OCI-LY1 (cell line): ENCODE measurements around the gene SMARCAL1.

Experiments
- H2AFZ ChIP-seq: fragments of 200-600 bp; sonication (generic), shearing (Covaris generic); 2 replicates; pipeline ENCODE4 v1.6.0; 2014; ENCODE audit warnings: antibody characterized with exemption, mild to moderate bottlenecking, low read length
- H3F3A ChIP-seq: fragments of 200-600 bp; sonication (generic), shearing (Covaris generic); 2 replicates; pipeline ENCODE4 v1.6.0; 2014; ENCODE audit warnings: mild to moderate bottlenecking, antibody characterized with exemption, low read length, moderate library complexity; ENCODE audit not compliant: insufficient read depth
- H3K27ac ChIP-seq: fragments of 200-600 bp; sonication (generic); 2 replicates; pipeline ENCODE4 v1.5.1; 2014; ENCODE audit warnings: low read length, mixed run types, mild to moderate bottlenecking, low read depth; ENCODE audit not compliant: poor library complexity, severe bottlenecking
- H3K27me3 ChIP-seq: fragments of 200-600 bp; sonication (generic); 2 replicates; pipeline ENCODE4 v1.6.0; 2014; ENCODE audit warnings: antibody characterized with exemption, mild to moderate bottlenecking, low read length, moderate library complexity; ENCODE audit not compliant: insufficient read depth
- H3K36me3 ChIP-seq: fragments of 200-600 bp; sonication (generic); 2 replicates; pipeline ENCODE4 v1.6.1; 2014; ENCODE audit warnings: mild to moderate bottlenecking, antibody characterized with exemption, low read length, moderate library complexity, mixed read lengths; ENCODE audit not compliant: insufficient read depth
- H3K4me1 ChIP-seq: fragments of 200-600 bp; sonication (generic); 2 replicates; pipeline ENCODE4 v1.5.1; 2014; ENCODE audit warnings: mild to moderate bottlenecking, low read length, moderate library complexity; ENCODE audit not compliant: insufficient read depth, severe bottlenecking
- H3K4me2 ChIP-seq: fragments of 200-600 bp; sonication (generic), shearing (Covaris generic); 2 replicates; pipeline ENCODE4 v1.6.1; 2014; ENCODE audit warnings: low read length
- H3K4me3 ChIP-seq: fragments of 200-600 bp; sonication (generic); 2 replicates; pipeline ENCODE4 v1.5.1; 2014; ENCODE audit warnings: low read length, low read depth, mild to moderate bottlenecking, mixed read lengths; ENCODE audit not compliant: poor library complexity, severe bottlenecking
- H3K79me2 ChIP-seq: fragments of 200-600 bp; shearing (Covaris generic); 2 replicates; pipeline ENCODE4 v1.6.1; 2016; ENCODE audit warnings: mixed run types, low read length, mixed read lengths; ENCODE audit not compliant: insufficient read depth
- H3K9ac ChIP-seq: fragments of 200-600 bp; sonication (generic), shearing (Covaris generic); 2 replicates; pipeline ENCODE4 v1.6.1; 2014; ENCODE audit warnings: mild to moderate bottlenecking, low read length, mixed read lengths
- H3K9me2 ChIP-seq: fragments of 200-600 bp; sonication (generic), shearing (Covaris generic); 2 replicates; pipeline ENCODE4 v1.6.1; 2014; ENCODE audit warnings: low read depth, mild to moderate bottlenecking, low read length, mixed read lengths
- H3K9me3 ChIP-seq: fragments of 200-600 bp; shearing (Covaris generic); 2 replicates; pipeline ENCODE4 v1.6.1; 2014; ENCODE audit warnings: low read length, mixed read lengths
- H4K20me1 ChIP-seq: fragments of 200-600 bp; sonication (generic), shearing (Covaris generic); 2 replicates; pipeline ENCODE4 v1.6.0; 2016; ENCODE audit warnings: mild to moderate bottlenecking, low read length; ENCODE audit not compliant: insufficient read depth
- CTCF ChIP-seq: fragments of 200-600 bp; sonication (generic), shearing (Covaris generic); IDR thresholded peaks from 2 replicates; pipeline ENCODE4 v1.5.1; 2017; ENCODE audit warnings: mild to moderate bottlenecking, antibody characterized with exemption, low read length, moderate library complexity, mixed read lengths
- EZH2 ChIP-seq: fragments of 200-600 bp; sonication (generic), shearing (Covaris generic); IDR thresholded peaks from 2 replicates; pipeline ENCODE4 v1.8.0; 2017; ENCODE audit warnings: borderline replicate concordance, mixed run types, mild to moderate bottlenecking, antibody characterized with exemption, low read length, moderate library complexity, mixed read lengths

Gene SMARCAL1

GRCh38 chr2:216430811-216431530, 18.7 kb downstream of the SMARCAL1 start:
- H3K36me3 ChIP-seq, result peaks cover 83% of the 10 kb centered on the region
- H4K20me1 ChIP-seq, result no peaks in the 10 kb centered on the region
- TF ChIP-seq CTCF (no peak), EZH2 (no peak)

GRCh38 chr2:216431531-216431856, 19.2 kb downstream of the SMARCAL1 start:
- Histone ChIP-seq H4K20me1 (no peaks in the 10 kb centered on the region), H2AFZ (no peak overlapping the region), H3K4me1 (no peaks in the 10 kb centered on the region), H3K27ac (no peak overlapping the region), H3K9me3 (no peaks in the 10 kb centered on the region), H3K4me2 (no peak overlapping the region), H3K9ac (no peak overlapping the region), H3K4me3 (no peak overlapping the region), H3K27me3 (no peaks in the 10 kb centered on the region), H3K36me3 (peaks cover 83% of the 10 kb centered on the region), H3K9me2 (no peaks in the 10 kb centered on the region), H3F3A (no peaks in the 10 kb centered on the region), H3K79me2 (no peaks in the 10 kb centered on the region)
- TF ChIP-seq CTCF (no peak), EZH2 (no peak)

More at GRCh38 chr2:216430811-216431530, 18.7 kb downstream of the SMARCAL1 start:
- no peaks in the 10 kb centered on the region for H3K27me3 ChIP-seq
- no peak overlapping the region for H2AFZ ChIP-seq
- no peaks in the 10 kb centered on the region for H3K9me2 ChIP-seq
- H3K27ac ChIP-seq, result no peak overlapping the region
- no peaks in the 10 kb centered on the region for H3F3A ChIP-seq
- H3K4me3 ChIP-seq, result no peak overlapping the region
- H3K79me2 ChIP-seq, result no peaks in the 10 kb centered on the region
- H3K4me2 ChIP-seq, result no peak overlapping the region
- no peak overlapping the region for H3K9ac ChIP-seq
- H3K9me3 ChIP-seq, result no peaks in the 10 kb centered on the region
- no peaks in the 10 kb centered on the region for H3K4me1 ChIP-seq

- TF ChIP-seq CTCF (no peak), EZH2 (no peak)
- H3K4me1 ChIP-seq, result no peaks in the 10 kb centered on the region
- H3F3A ChIP-seq, result no peaks in the 10 kb centered on the region
- H3K4me3 ChIP-seq, result no peak overlapping the region
- H3K27ac ChIP-seq, result no peak overlapping the region
- H2AFZ ChIP-seq, result no peak overlapping the region
- no peaks in the 10 kb centered on the region for H3K9me3 ChIP-seq
- no peaks in the 10 kb centered on the region for H4K20me1 ChIP-seq
- no peaks in the 10 kb centered on the region for H3K27me3 ChIP-seq
- peaks cover 71% of the 10 kb centered on the region for H3K36me3 ChIP-seq
- H3K4me2 ChIP-seq, result no peak overlapping the region
- no peak overlapping the region for H3K9ac ChIP-seq
- H3K9me2 ChIP-seq, result no peaks in the 10 kb centered on the region
- H3K79me2 ChIP-seq, result no peaks in the 10 kb centered on the region
These were observed 24.1 kb downstream of the SMARCAL1 start for GRCh38 chr2:216436383-216436782.
